Measurements from ENCODE around the gene SPSB4. TPM values are rescaled to one million over a fixed set of nuclear protein-coding genes. Genes with fewer than 3 reads are reported as not detected.
"Not testable (repeated sequence)": the region's sequence is repeated elsewhere in the genome, so short reads cannot be mapped to it uniquely, and the experiment has no call there.

SPSB4 gene
- total RNA-seq (ENCODE audit: insufficient read depth, low replicate concordance) = 1.7 TPM

DNA sequence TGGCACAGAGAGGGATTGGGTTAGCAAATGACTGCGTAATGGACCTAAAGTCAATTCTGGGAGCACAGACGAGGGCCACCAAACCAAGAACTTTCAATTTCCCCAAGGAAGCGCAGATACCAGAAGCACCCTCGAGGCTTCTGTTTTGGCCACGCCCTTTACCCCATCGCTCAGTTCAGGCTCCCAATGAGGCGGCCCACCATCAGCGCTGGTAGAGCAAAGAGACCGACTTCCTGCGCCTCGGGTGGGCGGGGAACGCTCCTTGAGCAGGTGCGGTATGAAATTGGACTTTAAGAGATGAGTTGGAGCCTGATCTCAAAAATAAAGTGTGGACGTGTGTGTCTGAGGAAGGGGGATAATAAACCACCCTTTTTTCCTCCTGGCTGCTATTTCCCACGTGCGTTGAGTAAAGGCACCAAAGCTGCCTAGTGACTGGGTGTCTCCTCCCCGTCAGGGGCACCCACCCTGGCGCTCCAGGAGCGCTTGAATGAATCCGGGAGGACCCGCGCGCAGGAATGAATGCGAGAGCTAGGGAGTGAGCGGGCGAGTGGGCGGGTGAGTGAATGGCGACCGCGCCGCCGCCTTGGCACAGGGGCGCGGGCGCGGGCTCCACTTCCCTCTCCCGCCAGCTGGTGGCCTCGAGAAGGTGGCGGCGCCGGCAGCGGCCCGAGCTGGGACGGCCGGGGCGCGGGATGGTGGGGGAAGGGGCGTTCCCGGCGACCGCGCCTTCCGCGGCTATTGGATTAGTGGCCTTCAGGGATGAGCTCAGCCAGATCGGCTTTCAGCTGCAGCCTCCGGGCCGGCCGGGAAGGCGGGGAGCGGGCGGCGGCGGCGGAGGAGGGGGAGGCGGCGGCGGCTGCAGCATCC is at the start of gene SPSB4:
Gene SPSB4, plus strand, starts transcription at position 772 of the 867 bp plus-strand sequence. CDS start 14,758 bp downstream, outside the sequence.
- DNase-seq (ENCODE audit: low spot score) = peak; percentile 72

DNA sequence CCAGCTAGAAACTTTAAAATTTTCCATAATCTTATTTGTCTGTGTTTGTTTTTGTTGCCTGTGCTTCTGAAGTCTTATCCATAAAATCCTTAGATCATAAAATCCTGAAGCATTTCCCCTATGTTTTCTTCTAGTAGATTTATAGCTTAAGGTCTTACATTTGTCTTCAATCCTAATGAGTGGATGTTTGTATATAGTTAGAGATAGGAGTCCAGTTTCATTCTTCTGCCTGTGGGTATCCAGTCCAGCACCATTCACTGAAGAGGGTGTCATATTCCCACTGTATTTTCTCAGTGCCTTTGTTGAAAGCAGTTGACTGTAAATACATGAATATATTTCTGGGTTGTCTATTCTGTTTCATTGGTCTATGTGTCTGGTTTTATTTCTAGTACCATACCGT is 44.8 kb upstream of the SPSB4 start:
- no peak for DNase-seq (ENCODE audit: low spot score)

GRCh38 chr3:141009496-141009895 is 41.7 kb upstream of the SPSB4 start:
- DNase-seq (ENCODE audit: low spot score) = no peak

- peak; percentile 78 for DNase-seq (ENCODE audit: low spot score)
Observed at GRCh38 chr3:141011232-141011996, 39.7 kb upstream of the SPSB4 start.

DNA sequence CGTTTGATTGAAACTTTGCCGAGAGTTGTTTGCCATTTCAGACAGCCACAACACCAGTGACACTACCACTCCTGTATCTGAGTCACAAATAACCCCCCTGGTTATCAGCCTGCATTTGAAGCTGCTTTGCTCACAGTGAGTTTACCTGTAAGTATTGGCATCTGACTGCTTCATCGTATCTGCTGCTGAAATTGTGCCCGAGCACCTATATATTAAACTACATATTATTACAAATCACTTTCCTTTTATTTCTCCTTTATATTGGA is 39.2 kb upstream of the SPSB4 start:
- DNase-seq (ENCODE audit: low spot score) = no peak

GRCh38 chr3:141012571-141012970 is 38.6 kb upstream of the SPSB4 start:
- DNase-seq (ENCODE audit: low spot score) = no peak

DNA sequence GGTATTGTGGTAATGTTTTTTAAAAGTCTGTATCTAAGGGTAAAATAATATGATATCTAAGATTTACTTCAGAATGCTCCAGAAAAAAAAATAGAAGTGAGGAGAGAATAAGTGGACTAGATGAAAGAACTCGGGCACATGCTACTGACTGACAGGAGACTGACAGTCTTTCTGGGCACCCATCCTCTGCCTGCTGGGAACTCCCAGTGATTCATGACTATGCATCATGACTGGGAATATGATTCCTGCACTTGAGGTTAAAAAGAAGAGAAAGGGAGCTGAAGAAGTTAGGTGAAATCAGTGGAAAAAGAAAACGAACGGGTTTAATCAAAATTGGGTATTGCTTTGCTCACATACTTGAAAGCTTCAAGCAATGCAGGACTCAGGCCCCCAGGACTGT is 35.7 kb upstream of the SPSB4 start:
- no peak for DNase-seq (ENCODE audit: low spot score)

- not testable (repeated sequence) for DNase-seq (ENCODE audit: low spot score)
Observed at GRCh38 chr3:141017366-141018322, 33.5 kb upstream of the SPSB4 start.

GRCh38 chr3:141019244-141019643 is 31.9 kb upstream of the SPSB4 start:
- DNase-seq (ENCODE audit: low spot score) = no peak

GRCh38 chr3:141020143-141020830 is 30.9 kb upstream of the SPSB4 start:
- no peak for DNase-seq (ENCODE audit: low spot score)

DNA sequence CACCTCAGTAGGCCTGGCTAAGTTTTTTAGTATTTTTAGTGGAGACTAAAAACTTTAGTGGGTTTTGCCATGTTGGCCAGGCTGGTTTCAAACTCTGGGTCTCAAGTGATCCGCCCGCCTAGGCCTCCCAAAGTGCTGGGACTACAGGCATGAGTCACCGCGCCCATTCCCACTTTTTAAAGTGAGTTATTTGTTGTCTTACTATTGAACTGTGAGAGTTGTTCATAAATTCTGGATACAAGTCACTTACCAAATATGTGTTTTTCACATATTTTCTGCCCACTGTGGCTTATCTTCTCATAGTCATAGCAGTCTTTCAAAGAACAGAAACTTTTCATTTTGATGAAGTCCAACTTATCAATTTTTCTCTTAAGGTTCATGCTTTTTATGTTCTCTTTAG is 29.9 kb upstream of the SPSB4 start:
- DNase-seq (ENCODE audit: low spot score) = no peak

- no peak for DNase-seq (ENCODE audit: low spot score)
Observed at GRCh38 chr3:141030296-141030695, 20.9 kb upstream of the SPSB4 start.

DNA sequence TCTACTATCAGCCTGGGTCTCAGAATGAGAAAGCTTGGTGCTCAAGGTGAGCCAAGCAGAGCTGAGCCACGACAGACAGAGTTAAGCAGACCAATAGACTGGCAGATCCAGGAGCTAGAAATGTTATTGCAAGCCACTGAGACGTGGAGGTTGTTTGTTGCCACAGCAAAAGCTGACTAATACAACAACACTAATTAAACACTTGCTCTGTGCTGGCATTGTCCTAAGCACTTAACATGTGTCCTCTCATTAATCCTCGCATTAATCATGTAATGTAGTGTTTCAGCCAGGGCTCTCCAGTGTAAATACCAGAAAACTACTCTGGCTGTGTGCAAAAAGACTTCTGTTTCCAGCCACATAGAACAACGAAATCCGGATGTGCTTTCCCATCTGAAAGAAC is 11.6 kb upstream of the SPSB4 start:
- DNase-seq (ENCODE audit: low spot score) = no peak

- DNase-seq (ENCODE audit: low spot score) = no peak
Observed at GRCh38 chr3:141044695-141045641, 6.2 kb upstream of the SPSB4 start.

DNA sequence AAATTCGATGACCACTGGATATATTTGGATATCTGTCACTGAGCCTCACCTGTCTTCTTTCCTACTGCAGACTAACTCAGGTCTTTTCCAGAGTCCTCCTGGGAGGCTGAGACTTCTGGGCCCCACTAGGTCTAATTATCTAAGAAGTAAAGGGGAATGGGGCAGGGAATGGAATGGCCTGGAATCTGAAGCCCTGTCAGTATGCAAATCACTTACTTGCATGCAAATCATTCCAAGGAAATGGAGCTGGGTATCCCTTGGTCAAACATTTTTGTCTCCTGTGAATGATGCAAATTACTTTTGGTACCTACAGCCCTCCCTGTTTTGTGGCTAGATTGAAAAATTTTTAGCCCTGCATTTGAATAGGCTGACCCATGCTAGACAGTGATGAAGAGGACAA is 5.3 kb upstream of the SPSB4 start:
- no peak for DNase-seq (ENCODE audit: low spot score)

DNA sequence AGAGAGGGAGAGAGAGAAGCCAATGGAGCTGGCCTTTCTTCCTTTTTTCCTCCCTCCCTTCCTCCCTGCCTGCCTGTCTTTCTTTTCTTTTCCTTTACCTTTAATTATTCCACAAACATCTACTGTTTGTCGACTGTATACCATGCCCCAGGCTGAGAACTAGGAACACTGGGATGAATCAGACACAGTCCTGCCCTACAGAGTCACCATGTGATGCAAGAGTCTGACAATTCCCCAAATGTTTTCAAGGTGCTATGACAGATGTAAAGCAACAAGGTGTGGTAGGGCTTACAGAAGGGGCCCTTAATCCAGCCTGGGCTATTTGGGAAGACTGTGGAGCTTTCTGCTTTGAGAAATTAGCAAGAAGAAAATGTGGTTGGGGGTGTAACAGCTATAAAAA is 4.0 kb upstream of the SPSB4 start:
- DNase-seq (ENCODE audit: low spot score) = no peak

- DNase-seq (ENCODE audit: low spot score) = no peak
Observed at GRCh38 chr3:141049681-141050080, 1.5 kb upstream of the SPSB4 start.

- DNase-seq (ENCODE audit: low spot score) = peak; percentile 28
Observed at GRCh38 chr3:141051443-141052200, 475 bp downstream of the SPSB4 start.

All from umbilical cord (tissue), 2 donors.